Psoas muscle (tissue), 8 donors: ENCODE measurements around the gene COL4A1. TPM values are rescaled to one million over a fixed set of nuclear protein-coding genes. Genes with fewer than 3 reads are reported as not detected.
A peak's percentile ranks its signal among the peaks of the same experiment; 100 is the strongest.

Experiments used
- ATAC-seq, 4 donors: fragments of 200-7000 bp; cut with Tn5 transposase; one replicate each; pipeline ENCODE4 v1.9.1; 2020; ENCODE audit warnings: moderate library complexity in 3 of 4, mild to moderate bottlenecking in 2 of 4
- DNase-seq, 2 donors: peaks; one replicate each; pipeline ENCODE4 v3.0.0-alpha.2; 2020
- H3K27ac ChIP-seq: fragments of 200-600 bp; one replicate; pipeline ENCODE4 v1.8.0; 2022
- H3K27me3 ChIP-seq, 3 donors: fragments of 200-600 bp in 1 of 3; one replicate each; pipeline versions ENCODE4 v1.6.1 to v1.8.0; 2013 to 2022; ENCODE audit warnings: low read length in 2 of 3, mild to moderate bottlenecking in 2 of 3, moderate library complexity in 1 of 3; ENCODE audit not compliant: insufficient read depth in 3 of 3
- H3K36me3 ChIP-seq, 2 donors: fragments of 200-600 bp in 1 of 2; one replicate each; pipeline versions ENCODE4 v1.6.1 to v1.8.0; 2013 to 2022; ENCODE audit warnings: low read depth in 1 of 2, mild to moderate bottlenecking in 1 of 2, moderate library complexity in 1 of 2; ENCODE audit not compliant: insufficient read depth in 1 of 2
- H3K4me1 ChIP-seq: fragments of 200-600 bp; one replicate; pipeline ENCODE4 v1.8.0; 2022
- H3K4me3 ChIP-seq: fragments of 200-600 bp; one replicate; pipeline ENCODE4 v1.8.0; 2022; ENCODE audit warnings: mild to moderate bottlenecking
- H3K9me3 ChIP-seq: fragments of 200-600 bp; one replicate; pipeline ENCODE4 v1.8.0; 2022
- WGBS, 3 donors: extraction: QIAGEN DNeasy Blood & Tissue Kit; methylation state at CpG; one replicate each; pipeline versions ENCODE4 v1.1.6 to v1.1.7; 2013; 5-methylcytosine and 5-hydroxymethylcytosine counted together
- intact Hi-C, 2 donors: fragments of 100-400 bp; cut with DNase I; formaldehyde crosslinking; loops; one replicate each; pipeline versions ENCODE4 v1.11.0 to v1.14.2; 2022
- polyA plus RNA-seq, 3 donors: library from polyadenylated mRNA; stranded (reverse); fragments of 200-250 nt; gene quantifications; one replicate each; pipeline ENCODE4 v1.2.3, GENCODE V29; 2013
- total RNA-seq, 4 donors: library from RNA; stranded (reverse); fragmentation: NEBNext Ultra II Directional in 2 of 4; extraction: Animal tissue kit (Norgen Biotek cat#: 25700) in 2 of 4; gene quantifications; one replicate each; pipeline versions ENCODE4 v1.2.1 to v1.2.4, GENCODE V29; 2021 to 2023
- TF ChIP-seq, protein P1 (sequence below): fragments of 200-600 bp; IDR thresholded peaks from one replicate; pipeline ENCODE4 v1.8.0; 2022; ENCODE audit warnings: antibody characterized with exemption
- donor health status: healthy with polysubstance abuse.
- donor health status: DM: no; HTN: no; CAD: no; lungs with moderate emphysema.
- donor health status: Bipolar disorder and iron deficiency.
- donor health status: healthy.
- donor health status: DM: yes; HTN: yes; CAD: no.
- donor health status: DM: no; HTN: no; CAD: no.
- donor health status: DM: no; HTN: no; CAD: no.
- donor health status: DM: yes; HTN: yes; CAD: no.

COL4A1 gene
- total and polyA plus RNA-seq, 7 donors, result 39.0 to 127 (median 97.0) TPM

DNA sequence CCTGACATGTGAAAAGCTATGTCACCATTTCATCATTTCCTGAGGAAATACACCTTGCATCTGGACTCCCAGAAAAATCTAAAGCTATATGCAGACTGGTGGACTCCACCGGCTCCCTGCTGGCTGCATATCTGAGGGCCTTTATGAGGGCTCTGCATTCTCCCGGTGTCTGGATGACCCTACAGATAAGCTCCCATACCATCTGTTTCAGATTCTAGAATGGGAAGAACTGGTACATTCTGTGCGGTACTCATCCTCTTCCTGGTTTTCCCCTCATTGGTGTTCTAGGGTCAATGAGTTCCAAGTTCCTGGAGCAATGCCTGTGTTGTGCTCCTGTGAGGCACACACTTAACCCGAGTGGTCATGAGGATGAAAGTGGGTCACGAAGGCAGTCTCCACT lies 60.4 kb downstream of the COL4A1 start:
- intact Hi-C loops, result no loop called here

DNA sequence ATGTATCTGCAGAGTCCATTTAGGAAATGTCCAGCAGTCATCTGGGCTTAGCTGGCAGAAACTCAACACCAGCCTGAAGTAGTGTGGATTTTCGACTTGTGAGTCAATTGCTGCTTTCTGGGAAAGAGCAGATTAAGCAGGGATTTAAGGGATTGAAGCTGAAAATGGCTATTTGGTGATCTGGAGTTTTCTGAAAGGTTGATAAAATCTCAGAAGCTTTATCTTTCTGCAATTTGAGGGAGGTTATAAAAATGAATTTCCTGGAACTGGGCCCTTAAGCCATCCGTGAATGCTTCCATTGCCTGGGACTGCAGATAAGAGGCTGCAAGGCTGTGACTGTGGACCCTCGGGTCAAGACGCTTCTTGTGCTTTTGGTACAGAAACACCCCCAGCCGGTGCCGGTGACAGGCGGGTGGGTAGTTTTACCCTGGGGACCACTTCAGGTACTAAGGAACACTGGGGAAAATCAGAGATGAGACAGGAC lies 61.5 kb downstream of the COL4A1 start:
- Histone ChIP-seq H3K4me3 (no peak overlapping the region), H3K4me1 (peaks cover 13% of the 10 kb centered on the region), H3K27me3 (peaks cover 0 to 7% (median 2%) of the 10 kb centered on the region in 3 donors), H3K27ac (peak overlapping the region; percentile 10), H3K36me3 (peaks cover 0 to 3% of the 10 kb centered on the region in 2 donors), H3K9me3 (no peaks in the 10 kb centered on the region)
- TF ChIP-seq, protein P1, sequence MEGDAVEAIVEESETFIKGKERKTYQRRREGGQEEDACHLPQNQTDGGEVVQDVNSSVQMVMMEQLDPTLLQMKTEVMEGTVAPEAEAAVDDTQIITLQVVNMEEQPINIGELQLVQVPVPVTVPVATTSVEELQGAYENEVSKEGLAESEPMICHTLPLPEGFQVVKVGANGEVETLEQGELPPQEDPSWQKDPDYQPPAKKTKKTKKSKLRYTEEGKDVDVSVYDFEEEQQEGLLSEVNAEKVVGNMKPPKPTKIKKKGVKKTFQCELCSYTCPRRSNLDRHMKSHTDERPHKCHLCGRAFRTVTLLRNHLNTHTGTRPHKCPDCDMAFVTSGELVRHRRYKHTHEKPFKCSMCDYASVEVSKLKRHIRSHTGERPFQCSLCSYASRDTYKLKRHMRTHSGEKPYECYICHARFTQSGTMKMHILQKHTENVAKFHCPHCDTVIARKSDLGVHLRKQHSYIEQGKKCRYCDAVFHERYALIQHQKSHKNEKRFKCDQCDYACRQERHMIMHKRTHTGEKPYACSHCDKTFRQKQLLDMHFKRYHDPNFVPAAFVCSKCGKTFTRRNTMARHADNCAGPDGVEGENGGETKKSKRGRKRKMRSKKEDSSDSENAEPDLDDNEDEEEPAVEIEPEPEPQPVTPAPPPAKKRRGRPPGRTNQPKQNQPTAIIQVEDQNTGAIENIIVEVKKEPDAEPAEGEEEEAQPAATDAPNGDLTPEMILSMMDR, result no peak
- peak in 1 of 2 donors; percentile 45 for DNase-seq
- ATAC-seq, result no peak
- WGBS, 3 donors, result 62 to 72% (median 71%) methylated on average over 7 of the region's 7 CpGs
- intact Hi-C loops, result no loop called here

More for the DNA sequence above, 60.4 kb downstream of the COL4A1 start:
- 44 to 53% (median 50%) methylated on average over 5 of the region's 5 CpGs for WGBS, 3 donors
- H3K27me3 ChIP-seq, result peaks cover 0 to 7% (median 2%) of the 10 kb centered on the region in 3 donors
- ATAC-seq (no peak), DNase-seq (no peak)
- peaks cover 13% of the 10 kb centered on the region for H3K4me1 ChIP-seq
- H3K27ac ChIP-seq, result no peak overlapping the region
- H3K4me3 ChIP-seq, result no peak overlapping the region
- TF ChIP-seq, protein P1, result no peak
- H3K36me3 ChIP-seq, result peaks cover 0 to 3% of the 10 kb centered on the region in 2 donors
- no peaks in the 10 kb centered on the region for H3K9me3 ChIP-seq

DNA sequence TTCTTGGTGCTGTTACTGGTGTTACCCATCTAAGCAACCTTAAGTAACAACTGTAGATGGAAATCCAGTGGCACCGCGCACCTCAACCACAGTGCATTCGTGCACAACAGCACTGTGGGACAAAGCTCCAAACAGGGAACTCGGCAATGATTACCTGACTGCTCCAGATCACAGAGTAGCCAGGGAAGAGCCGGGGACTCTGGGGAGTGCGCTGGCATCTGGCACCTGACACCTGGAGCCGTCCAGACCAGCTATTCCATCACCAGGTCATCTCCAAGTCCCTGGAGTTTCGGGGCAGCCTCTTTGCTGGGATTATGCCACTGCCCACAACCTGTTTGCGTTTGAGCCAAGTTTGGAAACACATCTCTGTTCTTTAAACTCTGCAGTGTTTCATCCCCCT lies 62.0 kb downstream of the COL4A1 start:
- intact Hi-C loops, result no loop called here
- DNase-seq (peak in 1 of 2 donors; percentile 32), ATAC-seq (no peak)
- Histone ChIP-seq H3K9me3 (no peaks in the 10 kb centered on the region), H3K27me3 (peaks cover 0 to 7% (median 2%) of the 10 kb centered on the region in 3 donors), H3K27ac (peak overlapping the region; percentile 7), H3K4me1 (peaks cover 13% of the 10 kb centered on the region), H3K4me3 (no peak overlapping the region), H3K36me3 (peaks cover 0 to 3% of the 10 kb centered on the region in 2 donors)
- TF ChIP-seq, protein P1, result no peak
- 75 to 77% (median 77%) methylated on average over 9 of the region's 9 CpGs for WGBS, 3 donors

DNA sequence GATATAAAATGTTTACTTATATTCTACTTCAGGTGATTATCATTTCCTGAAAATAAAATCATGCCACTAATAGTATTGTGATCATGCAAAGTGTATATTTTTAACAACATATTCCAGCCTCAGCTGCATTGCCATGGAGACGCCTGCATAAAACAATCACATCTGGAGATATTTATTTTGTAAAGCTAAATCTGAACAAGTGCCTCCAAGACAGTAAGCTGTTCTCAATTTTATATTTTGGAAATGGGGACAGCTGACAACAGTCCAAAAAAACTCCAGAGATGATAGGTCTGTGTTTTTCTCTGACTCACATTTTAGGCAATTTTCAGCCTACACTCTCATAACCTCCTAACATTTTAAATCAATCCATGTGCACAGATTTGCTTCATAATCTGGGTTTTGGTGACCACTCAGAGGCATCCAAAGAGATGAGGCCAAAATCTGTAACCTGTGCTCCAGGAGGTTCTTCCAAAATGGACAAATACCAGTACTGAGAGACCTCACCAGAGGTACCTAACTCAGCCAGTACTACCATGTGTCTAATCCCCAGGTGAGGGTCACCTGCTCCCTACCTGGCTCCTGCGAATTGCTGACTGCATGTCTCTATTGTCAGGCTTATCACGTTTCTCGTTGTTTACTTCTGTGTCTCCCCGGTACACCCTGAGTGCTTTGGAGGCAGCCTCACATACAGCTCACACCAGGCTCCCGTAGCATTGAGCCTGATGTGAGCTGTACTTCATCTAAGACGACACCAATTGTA lies 62.7 kb downstream of the COL4A1 start:
- TF ChIP-seq, protein P1, result no peak
- H3K27me3 ChIP-seq, result peaks cover 0 to 7% (median under 1%) of the 10 kb centered on the region in 3 donors
- intact Hi-C loops, result no loop called here
- H3K4me3 ChIP-seq, result no peak overlapping the region
- no peak for DNase-seq
- ATAC-seq, result no peak
- WGBS, 3 donors, result 73 to 74% (median 73%) methylated on average over 7 of the region's 7 CpGs
- H3K4me1 ChIP-seq, result peaks cover 18% of the 10 kb centered on the region
- peak overlapping the region; percentile 27 for H3K27ac ChIP-seq
- no peaks in the 10 kb centered on the region for H3K9me3 ChIP-seq
- H3K36me3 ChIP-seq, result peaks cover 0 to 3% of the 10 kb centered on the region in 2 donors
